Fibroblast of the aortic adventitia (primary cell): Measurements from ENCODE around the gene FAM13B. TPM values are rescaled to one million over a fixed set of nuclear protein-coding genes. Genes with fewer than 3 reads are reported as not detected.

ENCODE experiments used
- DNase-seq: peaks from one replicate; pipeline ENCODE4 v3.0.0-alpha.2; 2010; ENCODE audit warnings: low read depth
- H3K4me3 ChIP-seq: 2 replicates; pipeline ENCODE4 v1.5.1; 2011; ENCODE audit warnings: low read depth, mild to moderate bottlenecking, control low read depth, low read length, moderate library complexity
- CTCF ChIP-seq: IDR thresholded peaks from 2 replicates; pipeline ENCODE4 v1.5.1; 2011; ENCODE audit warnings: mild to moderate bottlenecking, low read length, control low read depth, inconsistent platforms; ENCODE audit not compliant: insufficient read depth
- total RNA-seq: library from RNA; depleted of rRNA; stranded (reverse); fragments of >200 nt; gene quantifications from 2 replicates; pipeline ENCODE4 v1.2.3, GENCODE V29; 2012; ENCODE audit warnings: low replicate concordance

FAM13B gene
- total RNA-seq, 1 donor, result 42.8 TPM

DNA sequence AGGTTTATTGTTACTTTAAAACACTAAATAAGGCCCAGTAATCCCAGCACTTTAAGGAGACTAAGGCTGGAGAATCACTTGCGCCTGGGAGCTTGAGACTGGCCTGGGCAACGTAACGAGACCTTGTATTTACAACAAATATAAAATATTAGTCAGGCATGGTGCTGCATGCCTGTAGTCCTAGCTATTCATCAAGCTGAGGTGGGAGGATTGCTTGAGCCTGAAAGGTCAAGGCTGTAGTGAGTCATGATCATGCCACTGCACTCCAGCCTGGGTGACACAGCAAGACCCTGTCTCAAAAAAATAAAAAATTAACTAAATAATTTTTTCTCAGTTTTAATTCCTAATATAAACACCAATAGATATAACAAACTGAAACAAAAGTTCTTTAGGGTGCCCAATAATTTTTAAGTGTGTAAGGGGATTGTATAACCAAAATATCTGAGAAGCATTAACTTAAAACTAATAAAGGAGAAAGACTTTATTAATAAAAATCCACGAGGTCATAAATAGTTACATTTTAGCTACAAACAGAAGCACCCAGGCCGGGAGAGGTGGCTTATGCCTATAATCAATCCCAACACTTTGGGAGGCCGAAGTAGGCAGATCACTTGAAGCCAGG lies 32.7 kb downstream of the FAM13B start:
- no peak for TF ChIP-seq CTCF
- H3K4me3 ChIP-seq, result no peak overlapping the region
- peak; percentile 37 for DNase-seq

DNA sequence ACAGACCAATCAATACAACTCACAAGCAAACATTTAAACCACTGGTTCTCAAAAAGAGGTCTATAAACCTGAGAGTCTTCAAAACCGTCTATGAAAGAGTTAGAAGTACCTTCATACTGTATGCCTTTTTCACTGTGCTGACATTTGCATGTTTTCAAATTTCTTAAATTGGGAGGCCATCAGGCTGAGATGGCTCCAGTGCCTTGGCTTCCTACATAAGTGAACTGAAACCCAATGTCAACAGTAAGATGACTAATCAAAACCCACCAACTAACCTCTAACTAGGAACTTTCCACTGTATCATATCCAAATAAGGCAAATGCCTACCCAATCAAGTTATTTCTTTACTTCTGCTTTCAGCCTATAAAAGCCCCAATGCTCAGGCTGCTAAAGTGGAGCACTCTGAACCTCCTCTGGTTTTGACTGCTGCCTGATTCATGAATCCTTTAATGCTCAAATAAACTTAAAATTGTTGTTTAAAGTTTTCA lies 35.1 kb downstream of the FAM13B start:
- no peak for DNase-seq
- H3K4me3 ChIP-seq, result no peak overlapping the region
- TF ChIP-seq CTCF, result no peak

GRCh38 chr5:137995749-137996128 lies 37.1 kb downstream of the FAM13B start:
- DNase-seq, result no peak
- no peak for TF ChIP-seq CTCF
- no peak overlapping the region for H3K4me3 ChIP-seq

DNA sequence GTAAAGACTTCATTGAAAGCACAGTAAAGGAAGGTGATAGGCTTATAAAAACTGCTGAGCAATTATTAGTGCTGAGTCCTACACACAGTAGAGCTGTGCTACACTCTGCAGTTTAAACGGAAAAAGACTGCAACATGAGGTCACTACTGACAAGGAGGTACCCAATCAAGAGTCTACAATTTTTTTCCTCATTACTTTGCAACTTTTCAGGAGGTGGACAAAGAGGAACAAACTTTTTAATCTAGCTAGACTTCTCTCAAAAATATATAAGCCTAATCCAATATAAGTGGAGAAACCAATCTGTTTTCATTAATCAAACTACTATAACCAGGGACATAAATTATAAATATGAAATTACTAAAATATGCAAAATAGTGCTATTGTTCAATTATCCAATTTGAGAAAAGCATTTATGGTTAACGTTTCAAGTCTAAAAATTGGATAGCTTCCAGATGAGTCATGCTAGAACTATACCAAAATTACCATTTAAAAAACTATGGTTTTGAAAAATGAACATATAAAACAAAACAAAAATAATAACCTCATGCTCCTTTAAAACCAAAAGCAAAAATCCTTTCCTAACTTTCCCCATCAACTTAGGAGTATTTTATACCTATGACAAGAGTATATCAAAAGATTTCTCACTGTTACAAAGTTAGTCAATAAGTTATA lies 37.7 kb downstream of the FAM13B start:
- peak; percentile 68 for DNase-seq
- no peak for TF ChIP-seq CTCF
- H3K4me3 ChIP-seq, result no peak overlapping the region

GRCh38 chr5:137994556-137994955 lies 38.3 kb downstream of the FAM13B start:
- H3K4me3 ChIP-seq, result no peak overlapping the region
- no peak for TF ChIP-seq CTCF
- no peak for DNase-seq

- no peak for TF ChIP-seq CTCF
- DNase-seq, result no peak
- H3K4me3 ChIP-seq, result no peak overlapping the region
Measured at GRCh38 chr5:137989419-137989818, 43.5 kb downstream of the FAM13B start.
